HS-27A (cell line): ENCODE measurements around the gene ZBED5.
"Not testable (repeated sequence)": the region's sequence is repeated elsewhere in the genome, so short reads cannot be mapped to it uniquely, and the experiment has no call there.

Experiments used
- DNase-seq: peaks from one replicate; pipeline ENCODE4 v3.0.0-alpha.2; 2012; ENCODE audit warnings: low read depth, missing footprints

The ZBED5 gene

GRCh38 chr11:10838083-10838482 lies 19.8 kb downstream of the ZBED5 start:
- no peak for DNase-seq

DNA sequence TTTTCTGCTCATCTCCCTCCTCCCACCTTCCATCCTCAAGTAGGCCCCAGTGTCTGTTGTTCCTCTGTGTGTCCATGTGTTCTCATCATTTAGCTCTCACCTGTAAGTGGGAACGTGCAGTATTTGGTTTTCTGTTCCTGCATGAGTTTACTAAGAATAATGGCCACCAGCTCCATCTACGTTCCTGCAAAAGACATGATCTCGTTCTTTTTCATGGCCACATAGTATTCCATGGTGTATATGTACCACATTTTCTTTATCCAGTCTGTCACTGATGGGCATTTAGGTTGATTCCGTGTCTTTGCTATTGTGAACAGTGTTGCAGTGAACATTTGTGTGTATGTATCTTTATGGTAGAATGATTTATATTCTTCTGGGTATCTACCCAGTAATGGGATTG lies 21.0 kb downstream of the ZBED5 start:
- DNase-seq: not testable (repeated sequence)

- DNase-seq: no peak
Measured at GRCh38 chr11:10829139-10829538, 28.7 kb downstream of the ZBED5 start.

DNA sequence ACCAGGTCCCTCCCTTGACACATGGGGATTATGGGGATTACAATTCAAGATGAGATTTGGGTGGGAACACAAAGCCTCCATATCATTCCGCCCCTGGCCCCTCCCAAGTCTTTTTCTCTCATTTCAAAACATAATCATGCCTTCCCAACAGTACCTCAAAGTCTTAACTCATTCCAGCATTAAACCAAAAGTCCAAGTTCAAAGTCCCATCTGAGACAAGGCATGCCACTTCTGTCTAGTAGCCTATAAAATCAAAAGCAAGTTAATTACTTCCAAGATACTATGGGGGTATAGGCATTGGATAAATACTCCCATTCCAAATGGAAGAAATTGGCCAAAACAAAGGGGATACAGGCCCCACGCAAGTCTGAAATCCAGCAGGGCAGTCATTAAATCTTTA lies 29.5 kb downstream of the ZBED5 start:
- no peak for DNase-seq

DNA sequence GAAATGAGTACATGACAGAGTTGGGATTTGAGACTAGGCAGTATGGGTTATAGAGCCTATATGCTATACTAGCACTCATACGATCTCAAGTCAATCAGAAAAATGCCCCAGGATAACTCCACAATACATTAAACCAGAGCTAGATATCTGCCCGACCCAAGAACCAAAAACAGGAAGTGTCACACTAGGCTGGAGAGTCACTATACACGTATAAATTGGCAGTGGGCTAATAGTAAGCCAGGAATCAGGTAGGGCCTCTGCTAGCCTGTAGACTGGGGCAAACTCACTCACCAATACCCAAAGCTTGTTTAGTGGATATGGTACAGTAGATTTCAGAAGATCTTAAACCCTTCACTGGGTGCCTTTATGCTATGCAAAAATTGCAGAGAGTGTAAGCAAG lies 33.0 kb downstream of the ZBED5 start:
- DNase-seq: no peak

- no peak for DNase-seq
Measured at GRCh38 chr11:10823152-10823579, 34.7 kb downstream of the ZBED5 start.

- not testable (repeated sequence) for DNase-seq
Measured at GRCh38 chr11:10822491-10822890, 35.4 kb downstream of the ZBED5 start.

- DNase-seq: peak; percentile 84
Measured at GRCh38 chr11:10818594-10818993, 39.3 kb downstream of the ZBED5 start.

DNA sequence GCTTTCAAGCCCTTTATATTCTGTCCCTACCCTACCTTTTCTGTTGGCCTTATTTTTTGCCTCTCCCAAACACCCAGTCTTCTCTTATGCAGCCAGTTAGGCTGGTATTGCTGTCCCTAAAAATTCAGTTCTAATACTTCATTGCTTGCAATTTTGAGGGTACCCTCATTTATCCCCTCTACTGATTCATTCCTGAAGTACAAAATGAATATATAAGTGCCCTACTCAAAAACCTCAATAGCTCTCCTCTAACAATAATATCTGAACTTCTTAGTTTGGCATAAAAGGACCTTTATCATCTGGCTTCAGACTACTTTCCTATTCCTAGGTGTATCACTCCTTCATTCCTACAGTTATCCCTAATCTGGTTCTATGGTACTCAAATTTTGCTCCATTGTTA lies 43.9 kb downstream of the ZBED5 start:
- DNase-seq: no peak

- DNase-seq: peak; percentile 47
Measured at GRCh38 chr11:10809373-10810160, 48.3 kb downstream of the ZBED5 start.

- DNase-seq: peak; percentile 96
Measured at GRCh38 chr11:10808553-10809372, 49.1 kb downstream of the ZBED5 start, which contains the start of gene EIF4G2. Gene EIF4G2, minus strand, starts transcription at chr11:10808926.

GRCh38 chr11:10808235-10808552 lies 49.7 kb downstream of the ZBED5 start:
- DNase-seq: no peak

GRCh38 chr11:10807493-10808234 lies 50.2 kb downstream of the ZBED5 start:
- DNase-seq: no peak

- DNase-seq: no peak
Measured at GRCh38 chr11:10806206-10806605, 51.6 kb downstream of the ZBED5 start.

- no peak for DNase-seq
Measured at GRCh38 chr11:10805741-10806140, 52.1 kb downstream of the ZBED5 start.

GRCh38 chr11:10803676-10804075 lies 54.2 kb downstream of the ZBED5 start:
- no peak for DNase-seq
